Mesenchymal stem cell (in vitro differentiated cells and primary cell): Measurements from ENCODE around the gene CTNNA3.

ENCODE experiments used
- DNase-seq: peaks from one replicate; pipeline ENCODE4 v3.0.0-alpha.2; 2013
- H2AFZ ChIP-seq: one replicate; pipeline ENCODE4 v1.6.1; 2013; ENCODE audit warnings: low read depth, mild to moderate bottlenecking, control low read depth, inconsistent platforms, low read length, moderate library complexity
- H2AK5ac ChIP-seq: 2 replicates; pipeline ENCODE4 v1.6.1; 2013; ENCODE audit warnings: low read length, moderate library complexity, mild to moderate bottlenecking, inconsistent platforms; ENCODE audit not compliant: severe bottlenecking
- H2BK120ac ChIP-seq: one replicate; pipeline ENCODE4 v1.6.1; 2013; ENCODE audit warnings: low read depth, mild to moderate bottlenecking, inconsistent platforms, low read length, moderate library complexity
- H2BK12ac ChIP-seq, 2 experiments: one replicate each; pipeline ENCODE4 v1.6.1; 2013; ENCODE audit warnings: inconsistent platforms in 2 of 2, low read length in 2 of 2, mild to moderate bottlenecking in 2 of 2, moderate library complexity in 2 of 2, control low read depth in 1 of 2
- H2BK15ac ChIP-seq: one replicate; pipeline ENCODE4 v1.6.1; 2013; ENCODE audit warnings: mild to moderate bottlenecking, low read depth, inconsistent platforms; ENCODE audit not compliant: poor library complexity, severe bottlenecking
- H2BK5ac ChIP-seq: 2 replicates; pipeline ENCODE4 v1.6.1; 2013; ENCODE audit warnings: low read depth, mild to moderate bottlenecking, low read length, control low read depth, inconsistent platforms; ENCODE audit not compliant: poor library complexity, severe bottlenecking
- H3K14ac ChIP-seq, 2 experiments: one replicate each; pipeline ENCODE4 v1.6.1; 2013; ENCODE audit warnings: inconsistent platforms in 2 of 2, low read length in 2 of 2, control low read depth in 1 of 2, mild to moderate bottlenecking in 1 of 2, moderate library complexity in 1 of 2
- H3K18ac ChIP-seq, 2 experiments: one replicate each; pipeline ENCODE4 v1.6.1; 2013; ENCODE audit warnings: inconsistent platforms in 2 of 2, low read length in 2 of 2, control low read depth in 1 of 2, low read depth in 1 of 2, mild to moderate bottlenecking in 1 of 2
- H3K23ac ChIP-seq, 2 experiments: one replicate each; pipeline ENCODE4 v1.6.1; 2013; ENCODE audit warnings: inconsistent platforms in 2 of 2, low read length in 2 of 2, mild to moderate bottlenecking in 2 of 2, moderate library complexity in 2 of 2, control low read depth in 1 of 2
- H3K27ac ChIP-seq: 2 replicates; pipeline ENCODE4 v1.5.1; 2013; ENCODE audit warnings: mild to moderate bottlenecking, moderate library complexity, low read length, control low read depth, inconsistent platforms; ENCODE audit not compliant: poor library complexity, severe bottlenecking
- H3K27me3 ChIP-seq, 2 experiments: 2 replicates each; pipeline versions ENCODE4 v1.6.1 to v1.7.0; 2013; ENCODE audit warnings: low read length in 2 of 2, mild to moderate bottlenecking in 2 of 2, moderate library complexity in 2 of 2, control low read depth in 1 of 2, inconsistent platforms in 1 of 2; ENCODE audit not compliant: control insufficient read depth in 1 of 2, insufficient read depth in 1 of 2
- H3K36me3 ChIP-seq, 2 experiments: 2 replicates each; pipeline versions ENCODE4 v1.6.1 to v1.7.0; 2013; ENCODE audit warnings: low read length in 2 of 2, control low read depth in 1 of 2, inconsistent platforms in 1 of 2, low read depth in 1 of 2, mild to moderate bottlenecking in 1 of 2; ENCODE audit not compliant: insufficient read depth in 2 of 2, control insufficient read depth in 1 of 2
- H3K4ac ChIP-seq, 2 experiments: one replicate each; pipeline ENCODE4 v1.6.1; 2013; ENCODE audit warnings: inconsistent platforms in 2 of 2, low read length in 2 of 2, mild to moderate bottlenecking in 2 of 2, moderate library complexity in 2 of 2, control low read depth in 1 of 2, low read depth in 1 of 2
- H3K4me1 ChIP-seq: 2 replicates; pipeline ENCODE4 v1.6.1; 2013; ENCODE audit warnings: low read depth, low read length, control low read depth; ENCODE audit not compliant: control insufficient read depth, insufficient read depth
- H3K4me2 ChIP-seq: 2 replicates; pipeline ENCODE4 v1.6.1; 2013; ENCODE audit warnings: low read length, mild to moderate bottlenecking, inconsistent platforms; ENCODE audit not compliant: poor library complexity, severe bottlenecking
- H3K4me3 ChIP-seq, 2 experiments: 2 replicates each; pipeline versions ENCODE4 v1.5.1 to v1.7.0; 2013; ENCODE audit warnings: low read length in 2 of 2, mild to moderate bottlenecking in 2 of 2, control low read depth in 1 of 2, low read depth in 1 of 2; ENCODE audit not compliant: insufficient read depth in 1 of 2
- H3K79me1 ChIP-seq: replicated peaks from 2 replicates; pipeline ENCODE4 v1.6.1; 2013; ENCODE audit warnings: mild to moderate bottlenecking, control low read depth, low read length, inconsistent platforms; ENCODE audit not compliant: poor library complexity, severe bottlenecking
- H3K9ac ChIP-seq: 2 replicates; pipeline ENCODE4 v1.7.0; 2013; ENCODE audit warnings: mild to moderate bottlenecking, low read length, moderate library complexity
- H3K9me3 ChIP-seq: 2 replicates; pipeline ENCODE4 v1.7.0; 2013; ENCODE audit warnings: mild to moderate bottlenecking, low read length; ENCODE audit not compliant: control insufficient read depth
- H4K8ac ChIP-seq: one replicate; pipeline ENCODE4 v1.6.1; 2013; ENCODE audit warnings: inconsistent platforms, mild to moderate bottlenecking, low read length, moderate library complexity
- H4K91ac ChIP-seq: one replicate; pipeline ENCODE4 v1.6.1; 2013; ENCODE audit warnings: mild to moderate bottlenecking, low read length, inconsistent platforms
- WGBS: methylation state at CpG from one replicate; pipeline ENCODE4 v1.1.7; 2013; ENCODE audit warnings: mixed read lengths; 5-methylcytosine and 5-hydroxymethylcytosine counted together

Gene CTNNA3

GRCh38 chr10:66980246-66980815 lies 715.7 kb downstream of the CTNNA3 start:
- H2BK5ac ChIP-seq: no peak overlapping the region
- no peak overlapping the region for H3K14ac ChIP-seq
- H2BK15ac ChIP-seq: no peak overlapping the region
- 64% methylated on average over 3 of the region's 4 CpGs for WGBS
- no peak overlapping the region for H2BK120ac ChIP-seq
- H3K9me3 ChIP-seq: no peaks in the 10 kb centered on the region
- H3K4ac ChIP-seq: no peak overlapping the region
- H3K27ac ChIP-seq: no peak overlapping the region
- H3K79me1 ChIP-seq: no peaks in the 10 kb centered on the region
- DNase-seq: no peak
- no peak overlapping the region for H3K18ac ChIP-seq
- no peak overlapping the region for H3K4me2 ChIP-seq
- no peak overlapping the region for H4K8ac ChIP-seq
- H2AFZ ChIP-seq: no peak overlapping the region
- no peak overlapping the region for H3K9ac ChIP-seq
- H3K36me3 ChIP-seq: no peaks in the 10 kb centered on the region
- H4K91ac ChIP-seq: no peak overlapping the region
- H3K4me1 ChIP-seq: no peaks in the 10 kb centered on the region
- H3K27me3 ChIP-seq: no peaks in the 10 kb centered on the region
- no peak overlapping the region for H3K23ac ChIP-seq
- H3K4me3 ChIP-seq: no peak overlapping the region
- H2AK5ac ChIP-seq: no peak overlapping the region
- H2BK12ac ChIP-seq: no peak overlapping the region

GRCh38 chr10:66964946-66965345 lies 731.0 kb downstream of the CTNNA3 start:
- H2BK12ac ChIP-seq: no peak overlapping the region
- 67% methylated on average over 4 of the region's 4 CpGs for WGBS
- no peaks in the 10 kb centered on the region for H3K36me3 ChIP-seq
- DNase-seq: no peak
- no peak overlapping the region for H4K8ac ChIP-seq
- no peaks in the 10 kb centered on the region for H3K4me1 ChIP-seq
- H2AFZ ChIP-seq: no peak overlapping the region
- H2BK5ac ChIP-seq: no peak overlapping the region
- no peak overlapping the region for H3K9ac ChIP-seq
- H2BK15ac ChIP-seq: no peak overlapping the region
- no peak overlapping the region for H3K18ac ChIP-seq
- H3K27me3 ChIP-seq: no peaks in the 10 kb centered on the region
- no peak overlapping the region for H3K4me3 ChIP-seq
- no peak overlapping the region for H3K27ac ChIP-seq
- H2BK120ac ChIP-seq: no peak overlapping the region
- no peaks in the 10 kb centered on the region for H3K9me3 ChIP-seq
- H3K4me2 ChIP-seq: no peak overlapping the region
- no peaks in the 10 kb centered on the region for H3K79me1 ChIP-seq
- no peak overlapping the region for H3K14ac ChIP-seq
- H3K4ac ChIP-seq: no peak overlapping the region
- H3K23ac ChIP-seq: no peak overlapping the region
- H2AK5ac ChIP-seq: no peak overlapping the region
- no peak overlapping the region for H4K91ac ChIP-seq

GRCh38 chr10:66958466-66958865 lies 737.5 kb downstream of the CTNNA3 start:
- DNase-seq: no peak
- no peak overlapping the region for H2BK15ac ChIP-seq
- peaks cover 0 to 3% of the 10 kb centered on the region in 2 experiments for H3K27me3 ChIP-seq
- H3K4me3 ChIP-seq: no peak overlapping the region
- no peak overlapping the region for H3K18ac ChIP-seq
- no peak overlapping the region for H3K4ac ChIP-seq
- H3K27ac ChIP-seq: no peak overlapping the region
- H3K4me2 ChIP-seq: no peak overlapping the region
- H2BK5ac ChIP-seq: no peak overlapping the region
- H4K91ac ChIP-seq: no peak overlapping the region
- no peak overlapping the region for H4K8ac ChIP-seq
- no peaks in the 10 kb centered on the region for H3K79me1 ChIP-seq
- no peaks in the 10 kb centered on the region for H3K4me1 ChIP-seq
- no peak overlapping the region for H3K9ac ChIP-seq
- no peaks in the 10 kb centered on the region for H3K36me3 ChIP-seq
- no peak overlapping the region for H3K14ac ChIP-seq
- H3K23ac ChIP-seq: no peak overlapping the region
- no peak overlapping the region for H2BK120ac ChIP-seq
- no peaks in the 10 kb centered on the region for H3K9me3 ChIP-seq
- 96% methylated on average over 2 of the region's 2 CpGs for WGBS
- H2AK5ac ChIP-seq: no peak overlapping the region
- no peak overlapping the region for H2BK12ac ChIP-seq
- no peak overlapping the region for H2AFZ ChIP-seq

- Histone ChIP-seq H3K27ac (no peak overlapping the region), H3K4me3 (no peak overlapping the region), H4K8ac (no peak overlapping the region), H4K91ac (no peak overlapping the region), H3K18ac (no peak overlapping the region), H2AK5ac (no peak overlapping the region), H3K79me1 (no peaks in the 10 kb centered on the region), H2BK15ac (no peak overlapping the region), H3K4me2 (no peak overlapping the region), H3K23ac (no peak overlapping the region), H3K27me3 (no peaks in the 10 kb centered on the region), H3K14ac (no peak overlapping the region), H3K36me3 (no peaks in the 10 kb centered on the region), H2BK5ac (no peak overlapping the region), H3K4ac (no peak overlapping the region), H2BK120ac (no peak overlapping the region), H2AFZ (no peak overlapping the region), H3K9me3 (no peaks in the 10 kb centered on the region), H3K4me1 (no peaks in the 10 kb centered on the region), H3K9ac (no peak overlapping the region), H2BK12ac (no peak overlapping the region)
- no peak for DNase-seq
- 65% methylated on average over 1 of the region's 2 CpGs for WGBS
Observed at GRCh38 chr10:66951896-66952295, 744.1 kb downstream of the CTNNA3 start.
